Neural cell (in vitro differentiated cells): ENCODE results near the gene USH1C.

Experiments
- EP300 ChIP-seq: fragments of 450-650 bp; conservative IDR thresholded peaks from 2 replicates; pipeline ENCODE4 v1.6.1; 2014; ENCODE audit warnings: antibody characterized with exemption, mild to moderate bottlenecking, moderate library complexity; ENCODE audit not compliant: poor library complexity, severe bottlenecking
- POLR2AphosphoS5 ChIP-seq: IDR thresholded peaks from 2 replicates; pipeline ENCODE4 v1.6.1; 2012
- RAD21 ChIP-seq: fragments of 450-650 bp; conservative IDR thresholded peaks from 2 replicates; pipeline ENCODE4 v1.6.1; 2014; ENCODE audit warnings: antibody characterized with exemption, mild to moderate bottlenecking, moderate library complexity
- TAF1 ChIP-seq: IDR thresholded peaks from 2 replicates; pipeline ENCODE4 v1.6.1; 2012; ENCODE audit warnings: low read depth
- TF ChIP-seq, protein P1 (sequence below): fragments of 450-650 bp; IDR thresholded peaks from 2 replicates; pipeline ENCODE4 v1.5.1; 2014; ENCODE audit warnings: antibody characterized with exemption, mild to moderate bottlenecking, moderate library complexity; ENCODE audit not compliant: poor library complexity, severe bottlenecking

DNA sequence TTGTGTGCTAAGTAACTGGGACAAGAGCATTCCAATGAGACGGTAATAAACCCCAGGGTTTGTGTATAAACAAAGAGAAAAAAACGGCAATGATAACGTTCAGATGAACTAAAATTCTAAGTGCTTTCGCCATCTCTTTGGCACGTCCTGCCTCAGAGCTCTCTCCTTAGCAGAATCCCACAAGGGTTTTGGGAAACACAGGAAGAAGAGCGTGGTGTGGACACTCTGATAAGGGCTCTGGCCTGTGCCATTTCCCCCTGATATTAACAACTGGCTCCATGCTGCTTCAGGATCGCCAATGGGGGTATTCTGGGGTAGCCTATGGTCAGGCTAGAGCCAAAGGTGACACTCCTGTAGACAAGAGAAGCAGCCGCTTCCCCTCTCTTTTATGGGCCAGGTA, 85.9 kb downstream of the USH1C start:
- TF ChIP-seq, protein P1, sequence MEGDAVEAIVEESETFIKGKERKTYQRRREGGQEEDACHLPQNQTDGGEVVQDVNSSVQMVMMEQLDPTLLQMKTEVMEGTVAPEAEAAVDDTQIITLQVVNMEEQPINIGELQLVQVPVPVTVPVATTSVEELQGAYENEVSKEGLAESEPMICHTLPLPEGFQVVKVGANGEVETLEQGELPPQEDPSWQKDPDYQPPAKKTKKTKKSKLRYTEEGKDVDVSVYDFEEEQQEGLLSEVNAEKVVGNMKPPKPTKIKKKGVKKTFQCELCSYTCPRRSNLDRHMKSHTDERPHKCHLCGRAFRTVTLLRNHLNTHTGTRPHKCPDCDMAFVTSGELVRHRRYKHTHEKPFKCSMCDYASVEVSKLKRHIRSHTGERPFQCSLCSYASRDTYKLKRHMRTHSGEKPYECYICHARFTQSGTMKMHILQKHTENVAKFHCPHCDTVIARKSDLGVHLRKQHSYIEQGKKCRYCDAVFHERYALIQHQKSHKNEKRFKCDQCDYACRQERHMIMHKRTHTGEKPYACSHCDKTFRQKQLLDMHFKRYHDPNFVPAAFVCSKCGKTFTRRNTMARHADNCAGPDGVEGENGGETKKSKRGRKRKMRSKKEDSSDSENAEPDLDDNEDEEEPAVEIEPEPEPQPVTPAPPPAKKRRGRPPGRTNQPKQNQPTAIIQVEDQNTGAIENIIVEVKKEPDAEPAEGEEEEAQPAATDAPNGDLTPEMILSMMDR: no peak
- TF ChIP-seq POLR2AphosphoS5 (no peak), RAD21 (no peak), EP300 (no peak), TAF1 (no peak)
